Gastrocnemius medialis (tissue), 4 donors: Measurements from ENCODE around the gene CHST14.

Source experiments
- CTCF ChIP-seq, 5 experiments: fragments of 450-650 bp in 3 of 5; fragments of 200-600 bp in 2 of 5; sonication (generic) in 2 of 5; IDR thresholded peaks in 4 of 5; conservative IDR thresholded peaks in 1 of 5; 1 replicate in 4 of 5; 2 replicates in 1 of 5; pipeline ENCODE4 v1.5.1; 2016 to 2019; ENCODE audit warnings: antibody characterized with exemption in 5 of 5, mild to moderate bottlenecking in 3 of 5, moderate library complexity in 3 of 5
- POLR2A ChIP-seq, 2 donors: fragments of 450-650 bp; IDR thresholded peaks; one replicate each; pipeline ENCODE4 v1.6.1; 2017; ENCODE audit warnings: antibody characterized with exemption in 2 of 2, mild to moderate bottlenecking in 2 of 2, moderate library complexity in 2 of 2

- TF ChIP-seq CTCF (IDR thresholded peaks at IDR 0.05 in 4 of 5, conservative IDR thresholded peaks at IDR 0.05 in 1 of 5) (no peak), POLR2A (IDR thresholded peaks at IDR 0.05) (no peak)
Measured at GRCh38 chr15:40513609-40514008, 42.8 kb downstream of the CHST14 start.
